CD4-positive, alpha-beta T cell (primary cell): ENCODE results near the gene CEP131. TPM values are rescaled to one million over a fixed set of nuclear protein-coding genes. Genes with fewer than 3 reads are reported as not detected.

Experiments used
- ATAC-seq: fragments of 200-7000 bp; cut with Tn5 transposase; one replicate; pipeline ENCODE4 v1.10.0; 2022; ENCODE audit warnings: mild to moderate bottlenecking; ENCODE audit not compliant: poor library complexity
- CTCF ChIA-PET: fragments of 350-600 bp; sonication (Branson Sonifier 250); formaldehyde crosslinking; loops from one replicate; lab custom pipeline; 2021; ENCODE audit warnings: antibody characterized with exemption, inconsistent platforms; lab: Charles Lee
- POLR2A ChIA-PET: fragments of 350-600 bp; sonication (Branson Sonifier 250); formaldehyde crosslinking; loops from one replicate; lab custom pipeline; 2021; ENCODE audit warnings: antibody characterized with exemption, inconsistent platforms; lab: Charles Lee
- DNase-seq, 14 experiments: peaks; one replicate each; pipeline ENCODE4 v3.0.0-alpha.2; 2013 to 2020; ENCODE audit warnings: mixed read lengths in 2 of 14
- H3K27ac ChIP-seq, 2 donors: one replicate each; pipeline versions ENCODE4 v1.5.1 to v1.7.0; 2013; ENCODE audit warnings: low read length in 2 of 2, low read depth in 1 of 2, mild to moderate bottlenecking in 1 of 2
- H3K27me3 ChIP-seq, 2 experiments: 1 replicate in 1 of 2; 2 replicates in 1 of 2; pipeline versions ENCODE4 v1.6.1 to v1.7.0; 2013; ENCODE audit warnings: low read length in 2 of 2, control low read depth in 1 of 2, mild to moderate bottlenecking in 1 of 2, moderate library complexity in 1 of 2; ENCODE audit not compliant: insufficient read depth in 2 of 2, control insufficient read depth in 1 of 2
- H3K36me3 ChIP-seq: one replicate; pipeline ENCODE4 v1.6.1; 2013; ENCODE audit warnings: low read length, control low read depth; ENCODE audit not compliant: insufficient read depth
- H3K4me1 ChIP-seq: one replicate; pipeline ENCODE4 v1.6.1; 2013; ENCODE audit warnings: low read length, control low read depth; ENCODE audit not compliant: insufficient read depth
- H3K4me3 ChIP-seq: one replicate; pipeline ENCODE4 v1.5.1; 2013; ENCODE audit warnings: mild to moderate bottlenecking, low read length, moderate library complexity
- H3K9me3 ChIP-seq, 2 experiments: 1 replicate in 1 of 2; 2 replicates in 1 of 2; pipeline versions ENCODE4 v1.6.1 to v1.7.0; 2013; ENCODE audit warnings: low read length in 2 of 2, mild to moderate bottlenecking in 2 of 2, control low read depth in 1 of 2, moderate library complexity in 1 of 2; ENCODE audit not compliant: control insufficient read depth in 1 of 2, insufficient read depth in 1 of 2
- H3K27ac Mint-ChIP-seq: one replicate; pipeline ENCODE4 v1.8.0; 2020; ENCODE audit warnings: mixed read lengths
- H3K27me3 Mint-ChIP-seq: one replicate; pipeline ENCODE4 v1.8.0; 2021; ENCODE audit warnings: mixed read lengths
- H3K36me3 Mint-ChIP-seq: one replicate; pipeline ENCODE4 v1.8.0; 2021; ENCODE audit warnings: low read depth, mixed read lengths
- H3K4me1 Mint-ChIP-seq: one replicate; pipeline ENCODE4 v1.8.0; 2021; ENCODE audit warnings: low read depth, mixed read lengths
- H3K4me3 Mint-ChIP-seq: one replicate; pipeline ENCODE4 v1.8.0; 2020; ENCODE audit warnings: mild to moderate bottlenecking, mixed read lengths
- H3K9me3 Mint-ChIP-seq: one replicate; pipeline ENCODE4 v1.8.0; 2020; ENCODE audit warnings: mixed read lengths
- CTCF ChIP-seq: fragments of 200-600 bp; IDR thresholded peaks from one replicate; pipeline ENCODE4 v1.8.0; 2022; ENCODE audit warnings: antibody characterized with exemption, mild to moderate bottlenecking
- intact Hi-C, 2 experiments: fragments of 100-400 bp; cut with DNase I in 1 of 2; cut with micrococcal nuclease in 1 of 2; formaldehyde crosslinking; loops; one replicate each; pipeline versions ENCODE4 v1.15.1 to v1.9.0; 2023 to 2025; cut with DNase I, micrococcal nuclease
- total RNA-seq, 174 experiments: library from RNA in 2 of 174; stranded (reverse) in 2 of 174; gene quantifications; one replicate each; pipeline ENCODE4 v1.2.3 and lab custom pipeline; 2021 to 2026

CEP131 gene
- total RNA-seq, 2 experiments from 2014 or later = 11.2 to 12.3 TPM

GRCh38 chr17:81267390-81268067 is 44.8 kb upstream of the CEP131 start:
- POLR2A ChIA-PET = interaction anchor here (0.6 kb wide), 1 partner anchor 1435 kb away, joined by 5 read pairs; no protein-coding TSS in a partner anchor
- no peak overlapping the region for H3K4me3 ChIP-seq

GRCh38 chr17:81265576-81265975 is 42.8 kb upstream of the CEP131 start:
- H3K9me3 ChIP-seq = no peaks in the 10 kb centered on the region
- ATAC-seq = no peak
- Mint-ChIP-seq H3K36me3 (peaks cover 77% of the 10 kb centered on the region), H3K9me3 (no peaks in the 10 kb centered on the region), H3K4me1 (no peaks in the 10 kb centered on the region), H3K27me3 (no peaks in the 10 kb centered on the region), H3K27ac (no peak overlapping the region), H3K4me3 (no peak overlapping the region)
- no peak for TF ChIP-seq CTCF
- intact Hi-C loops = no loop called here
- ChIA-PET POLR2A (no interaction called here), CTCF (no interaction called here)
- no peak for DNase-seq
- H3K27me3 ChIP-seq = no peaks in the 10 kb centered on the region
- no peaks in the 10 kb centered on the region for H3K4me1 ChIP-seq
- peaks cover 77% of the 10 kb centered on the region for H3K36me3 ChIP-seq
- H3K4me3 ChIP-seq = no peak overlapping the region
- H3K27ac ChIP-seq = no peak overlapping the region

More at GRCh38 chr17:81267390-81268067, 44.8 kb upstream of the CEP131 start:
- Histone ChIP-seq H3K9me3 (no peaks in the 10 kb centered on the region), H3K4me1 (no peaks in the 10 kb centered on the region), H3K27me3 (no peaks in the 10 kb centered on the region), H3K36me3 (peaks cover 69% of the 10 kb centered on the region), H3K27ac (no peak overlapping the region)
- CTCF ChIA-PET = no interaction called here
- Mint-ChIP-seq H3K9me3 (no peaks in the 10 kb centered on the region), H3K4me1 (peaks cover 1% of the 10 kb centered on the region), H3K4me3 (no peak overlapping the region), H3K36me3 (peaks cover 84% of the 10 kb centered on the region), H3K27ac (no peak overlapping the region), H3K27me3 (no peaks in the 10 kb centered on the region)
- TF ChIP-seq CTCF = no peak
- intact Hi-C loops = no loop called here
- no peak for DNase-seq
- ATAC-seq = no peak

GRCh38 chr17:81264640-81265039 is 41.9 kb upstream of the CEP131 start:
- ATAC-seq = no peak
- Mint-ChIP-seq H3K27me3 (no peaks in the 10 kb centered on the region), H3K36me3 (peaks cover 76% of the 10 kb centered on the region), H3K4me1 (no peaks in the 10 kb centered on the region), H3K4me3 (no peak overlapping the region), H3K27ac (no peak overlapping the region), H3K9me3 (no peaks in the 10 kb centered on the region)
- no peaks in the 10 kb centered on the region for H3K4me1 ChIP-seq
- H3K9me3 ChIP-seq = no peaks in the 10 kb centered on the region
- H3K27ac ChIP-seq = no peak overlapping the region
- CTCF ChIA-PET = no interaction called here
- no peak overlapping the region for H3K4me3 ChIP-seq
- H3K36me3 ChIP-seq = peaks cover 78% of the 10 kb centered on the region
- no peak for DNase-seq
- H3K27me3 ChIP-seq = no peaks in the 10 kb centered on the region
- POLR2A ChIA-PET = no interaction called here
- intact Hi-C loops = no loop called here
- no peak for TF ChIP-seq CTCF
